HepG2 (cell line): ENCODE results near the gene IFT88. TPM values are rescaled to one million over a fixed set of nuclear protein-coding genes. Genes with fewer than 3 reads are reported as not detected.
A peak's percentile ranks its signal among the peaks of the same experiment; 100 is the strongest.

Source experiments
- ATAC-seq: fragments of 200-7000 bp; cut with Tn5 transposase; 3 replicates; pipeline ENCODE4 v1.9.1; 2020; ENCODE audit warnings: mild to moderate bottlenecking, moderate library complexity
- BruUV-seq: library from RNA; stranded (reverse); fragments of 400-500 nt; replicated peaks from 2 replicates; lab custom pipeline; 2021; lab: Mats Ljungman, UMichigan
- CTCF ChIA-PET: fragments of 300-600 bp; formaldehyde crosslinking; extraction: SDS; loops from one replicate; lab custom pipeline; 2021; ENCODE audit warnings: low total read pairs, inconsistent platforms, low intra/inter-chr PET ratio; lab: Yijun Ruan, JAX
- POLR2A ChIA-PET: fragments of 350-600 bp; sonication (Branson Sonifier 250); formaldehyde crosslinking; loops from one replicate; lab custom pipeline; 2020; ENCODE audit warnings: antibody characterized with exemption, inconsistent platforms; lab: Yijun Ruan, JAX
- DNase-seq: peaks from one replicate; pipeline ENCODE4 v3.0.0-alpha.2; 2015; ENCODE audit warnings: low spot score
- FAIRE-seq: peaks from 3 replicates; lab custom pipeline; 2011; peaks lifted over from hg19 to GRCh38; lab: Jason Lieb, UNC
- H2AFZ ChIP-seq: one replicate; pipeline ENCODE4 v1.6.1; 2011; ENCODE audit warnings: low read length, inconsistent platforms
- H3K27ac ChIP-seq: fragments of 300-600 bp; 3 replicates; pipeline ENCODE4 v1.8.0; 2011; ENCODE audit warnings: mixed run types, mild to moderate bottlenecking, mixed read lengths, low read length, inconsistent platforms; ENCODE audit not compliant: insufficient read depth; ENCODE audit errors: extremely low read length
- H3K27me3 ChIP-seq, 2 experiments: fragments of 200-600 bp in 1 of 2; 2 replicates in 1 of 2; 3 replicates in 1 of 2; pipeline versions ENCODE4 v1.6.0 to v1.8.0; 2011; ENCODE audit warnings: low read length in 2 of 2, mild to moderate bottlenecking in 2 of 2, moderate library complexity in 2 of 2, inconsistent platforms in 1 of 2; ENCODE audit not compliant: insufficient read depth in 2 of 2, control insufficient read depth in 1 of 2
- H3K36me3 ChIP-seq, 2 experiments: fragments of 200-600 bp in 1 of 2; replicated peaks in 1 of 2; 2 replicates in 1 of 2; 3 replicates in 1 of 2; pipeline versions ENCODE4 v1.5.1 to v1.8.0; 2011; ENCODE audit warnings: low read length in 2 of 2, inconsistent platforms in 1 of 2; ENCODE audit not compliant: insufficient read depth in 2 of 2, control insufficient read depth in 1 of 2
- H3K4me1 ChIP-seq: 2 replicates; pipeline ENCODE4 v1.5.1; 2012; ENCODE audit warnings: low read length, inconsistent platforms; ENCODE audit not compliant: insufficient read depth
- H3K4me2 ChIP-seq: 2 replicates; pipeline ENCODE4 v1.6.0; 2011; ENCODE audit warnings: low read depth, low read length, inconsistent platforms
- H3K4me3 ChIP-seq, 3 experiments: fragments of 200-600 bp in 1 of 3; sonication (generic), shearing (Covaris generic) in 1 of 3; replicated peaks in 1 of 3; 2 replicates each; pipeline ENCODE4 v1.5.1; 2011 to 2016; ENCODE audit warnings: low read length in 3 of 3, inconsistent platforms in 2 of 3, low read depth in 2 of 3, mild to moderate bottlenecking in 2 of 3, control low read depth in 1 of 3, mixed read lengths in 1 of 3; ENCODE audit not compliant: insufficient read depth in 1 of 3
- H3K79me2 ChIP-seq: one replicate; pipeline ENCODE4 v1.6.1; 2011; ENCODE audit warnings: low read length, inconsistent platforms; ENCODE audit not compliant: insufficient read depth
- H3K9ac ChIP-seq: 2 replicates; pipeline ENCODE4 v1.6.0; 2011; ENCODE audit warnings: mild to moderate bottlenecking, low read depth, low read length, inconsistent platforms; ENCODE audit not compliant: insufficient read depth
- H3K9me3 ChIP-seq: 2 replicates; pipeline ENCODE4 v1.5.1; 2012; ENCODE audit warnings: mild to moderate bottlenecking, low read length
- H4K20me1 ChIP-seq: 2 replicates; pipeline ENCODE4 v1.6.0; 2011; ENCODE audit warnings: inconsistent platforms, mild to moderate bottlenecking, low read length, moderate library complexity; ENCODE audit not compliant: insufficient read depth
- ATF7 ChIP-seq, 2 experiments: fragments of 450-650 bp in 1 of 2; sonication (generic) in 1 of 2; formaldehyde crosslinking in 1 of 2; IDR thresholded peaks; 2 replicates each; pipeline versions ENCODE4 v1.4.0 to v1.6.1; 2016 to 2020; ENCODE audit warnings: antibody characterized with exemption in 1 of 2, mild to moderate bottlenecking in 1 of 2, missing genetic modification reagents in 1 of 2
- ETV5 ChIP-seq: IDR thresholded peaks from 2 replicates; pipeline ENCODE4 v1.6.1; 2018; ENCODE audit warnings: missing biosample characterization, missing genetic modification reagents, inconsistent platforms, borderline replicate concordance
- FOXO1 ChIP-seq: sonication (generic); formaldehyde crosslinking; IDR thresholded peaks from 2 replicates; pipeline ENCODE4 v1.4.0; 2020; ENCODE audit warnings: missing genetic modification reagents
- ISL2 ChIP-seq: sonication (generic); formaldehyde crosslinking; IDR thresholded peaks from 2 replicates; pipeline ENCODE4 v1.5.0; 2020; ENCODE audit warnings: missing genetic modification reagents
- NR2F6 ChIP-seq, 2 experiments: IDR thresholded peaks; 2 replicates each; pipeline ENCODE4 v1.6.1; 2016; ENCODE audit warnings: antibody characterized with exemption in 1 of 2, mild to moderate bottlenecking in 1 of 2
- REST ChIP-seq, 2 experiments: IDR thresholded peaks; 2 replicates each; pipeline ENCODE4 v1.6.1; 2011 to 2012; ENCODE audit warnings: low read length in 2 of 2, borderline replicate concordance in 1 of 2, low read depth in 1 of 2, mild to moderate bottlenecking in 1 of 2, moderate library complexity in 1 of 2
- ZNF142 ChIP-seq: sonication (generic); formaldehyde crosslinking; IDR thresholded peaks from 2 replicates; pipeline ENCODE4 v1.4.0; 2020; ENCODE audit warnings: missing genetic modification reagents
- WGBS: methylation state at CpG from one replicate; pipeline ENCODE4 v1.1.6; 2017; ENCODE audit warnings: low lambda C conversion rate; 5-methylcytosine and 5-hydroxymethylcytosine counted together
- in situ Hi-C: cut with HindIII; loops from 2 replicates; pipeline ENCODE4 v1.10.0; 2017; ENCODE audit warnings: low pct_unique_long_range_greater_than_20kb; ENCODE audit not compliant: extremely low pct_ligation_motif_present
- intact Hi-C: fragments of 100-400 bp; cut with micrococcal nuclease; formaldehyde crosslinking; loops from one replicate; pipeline ENCODE4 v1.10.0; 2022; ENCODE audit not compliant: unreplicated experiment
- polyA plus RNA-seq, 8 experiments: library from polyadenylated mRNA; depleted of rRNA in 3 of 8; stranded (reverse) in 7 of 8; unstranded in 1 of 8; fragments of >200 nt; fragmentation: Illumina TruSeq in 4 of 8; extraction: Trizol in 4 of 8; gene quantifications; 2 replicates each; pipeline versions ENCODE4 v1.2.1 to v1.2.3, GENCODE V29; 2011 to 2016; ENCODE audit warnings: low read depth in 4 of 8, missing spikeins in 1 of 8, mixed read lengths in 1 of 8; ENCODE audit not compliant: insufficient read depth in 1 of 8
- total RNA-seq, 5 experiments: library from RNA; depleted of rRNA; stranded (reverse); fragments of >200 nt; fragmentation: Illumina TruSeq; extraction: Trizol; gene quantifications; 2 replicates each; pipeline ENCODE4 v1.2.3, GENCODE V29; 2016; ENCODE audit warnings: low read depth in 1 of 5

The IFT88 gene
- total and polyA plus RNA-seq, 2 of the 13 experiments (the other 11 are each of a cell fraction or from before 2014, with no cell fraction given) = 8.4 to 19.9 TPM

GRCh38 chr13:20553311-20553710, 13.6 kb upstream of the IFT88 start (continued):
- peak; percentile 70; the same call in 1 of the 2 replicates for TF ChIP-seq ZNF142
- 0 out of 2 replicates have a peak, but pooled peaks have one; percentile 20 for TF ChIP-seq ETV5 (CRISPR knock-in tag)
- TF ChIP-seq FOXO1 (CRISPR knock-in tag) = peak; percentile 60
- TF ChIP-seq NR2F6 (IDR thresholded peaks at IDR 0.05) = no peak
- peak; percentile 68 for TF ChIP-seq NR2F6 (CRISPR knock-in tag; IDR thresholded peaks at IDR 0.05)
- peak; percentile 56; the same call in 1 of the 2 replicates for TF ChIP-seq ISL2

- ATAC-seq (no peak), DNase-seq (no peak), FAIRE-seq (no peak)
- peaks cover 79% of the 10 kb centered on the region for H3K4me1 ChIP-seq
- H3K27me3 ChIP-seq = no peaks in the 10 kb centered on the region
- no peaks in the 10 kb centered on the region for H3K9me3 ChIP-seq
- CTCF ChIA-PET = no interaction called here
- H3K9ac ChIP-seq = peak overlapping the region; percentile 45; the same call in 1 of the 2 replicates
- no TSS peak for BruUV-seq
- H3K4me3 ChIP-seq = no peak overlapping the region; a peak in 1 of 6 replicates
- no peak overlapping the region for H2AFZ ChIP-seq
- no peaks in the 10 kb centered on the region for H3K36me3 ChIP-seq
- TF ChIP-seq REST (IDR thresholded peaks at IDR 0.05; ENCODE audit: borderline replicate concordance in 1 of 2, low read depth in 1 of 2, low read length in 2 of 2) (peak in 1 of 2 experiments; percentile 63; a peak in 1 of 4 replicates), ATF7 (IDR thresholded peaks at IDR 0.05) (no peak), ATF7 (CRISPR knock-in tag; IDR thresholded peaks at IDR 0.05) (no peak)
- WGBS = 61% methylated on average over 3 of the region's 3 CpGs
- H4K20me1 ChIP-seq = no peaks in the 10 kb centered on the region
- POLR2A ChIA-PET = no interaction called here
- in situ Hi-C loops (no loop called here), intact Hi-C loops (loop anchor here (1.0 kb wide), 1 partner anchor 8 kb away; the partner anchor contains the start of gene IFT88)
- peak overlapping the region; percentile 92 for H3K27ac ChIP-seq
- H3K79me2 ChIP-seq = no peaks in the 10 kb centered on the region
- 0 out of 2 replicates have a peak overlapping the region, but pooled peaks have one; percentile 38 for H3K4me2 ChIP-seq
Measured at GRCh38 chr13:20558982-20559381, 8.0 kb upstream of the IFT88 start.
